HepG2 (cell line): ENCODE data around the gene CAPN10. TPM values are rescaled to one million over a fixed set of nuclear protein-coding genes. Genes with fewer than 3 reads are reported as not detected.

Source experiments
- ATF3 ChIP-seq: sonication (generic); formaldehyde crosslinking; IDR thresholded peaks from 2 replicates; pipeline ENCODE4 v1.4.0; 2020; ENCODE audit warnings: missing genetic modification reagents
- CBX1 ChIP-seq: IDR thresholded peaks from one replicate; pipeline ENCODE4 v1.6.1; 2016; ENCODE audit warnings: antibody characterized with exemption, low read depth
- CBX5 ChIP-seq: sonication (generic); formaldehyde crosslinking; IDR thresholded peaks from 2 replicates; pipeline ENCODE4 v1.4.0; 2020; ENCODE audit warnings: missing genetic modification reagents, borderline replicate concordance
- CERS6 ChIP-seq: sonication (generic); formaldehyde crosslinking; IDR thresholded peaks from 2 replicates; pipeline ENCODE4 v1.5.0; 2020; ENCODE audit warnings: missing genetic modification reagents
- CREBL2 ChIP-seq: sonication (generic); formaldehyde crosslinking; IDR thresholded peaks from 2 replicates; pipeline ENCODE4 v1.8.1; 2023; ENCODE audit warnings: missing genetic modification reagents, mild to moderate bottlenecking, borderline replicate concordance
- MXD1 ChIP-seq: sonication (generic); formaldehyde crosslinking; IDR thresholded peaks from 2 replicates; pipeline ENCODE4 v1.4.0; 2020; ENCODE audit warnings: mild to moderate bottlenecking, missing genetic modification reagents
- ONECUT2 ChIP-seq: sonication (generic); formaldehyde crosslinking; IDR thresholded peaks from 2 replicates; pipeline ENCODE4 v1.4.0; 2020; ENCODE audit warnings: missing genetic modification reagents
- POLR2G ChIP-seq: fragments of 200-400 bp; formaldehyde crosslinking; IDR thresholded peaks from 2 replicates; pipeline ENCODE4 v1.6.1; 2018; ENCODE audit warnings: mild to moderate bottlenecking, low read depth, low read length, moderate library complexity
- RBFOX2 ChIP-seq: fragments of 200-400 bp; formaldehyde crosslinking; IDR thresholded peaks from 2 replicates; pipeline ENCODE4 v1.6.1; 2017; ENCODE audit warnings: low read depth, mild to moderate bottlenecking, low read length
- RBM39 ChIP-seq: fragments of 200-400 bp; formaldehyde crosslinking; IDR thresholded peaks from one replicate; pipeline ENCODE4 v1.6.1; 2018; ENCODE audit warnings: antibody characterized with exemption, mild to moderate bottlenecking, low read depth, low read length; ENCODE audit not compliant: poor library complexity, severe bottlenecking
- RXRA ChIP-seq: sonication (generic); formaldehyde crosslinking; IDR thresholded peaks from 2 replicates; pipeline ENCODE4 v1.5.1; 2020; ENCODE audit warnings: missing genetic modification reagents
- STAG1 ChIP-seq: sonication (generic); formaldehyde crosslinking; IDR thresholded peaks from 2 replicates; pipeline ENCODE4 v1.4.0; 2020; ENCODE audit warnings: missing genetic modification reagents
- THAP11 ChIP-seq: IDR thresholded peaks from 2 replicates; pipeline ENCODE4 v1.6.1; 2016; ENCODE audit warnings: missing biosample characterization, missing genetic modification reagents
- TP53 ChIP-seq: sonication (generic); formaldehyde crosslinking; conservative IDR thresholded peaks from 2 replicates; pipeline ENCODE4 v1.4.0; 2020; ENCODE audit warnings: missing genetic modification reagents
- ZNF17 ChIP-seq: sonication (generic); formaldehyde crosslinking; IDR thresholded peaks from 2 replicates; pipeline ENCODE4 v1.5.0; 2020; ENCODE audit warnings: mild to moderate bottlenecking, missing genetic modification reagents
- ZNF235 ChIP-seq: sonication (generic); formaldehyde crosslinking; IDR thresholded peaks from 2 replicates; pipeline ENCODE4 v1.8.1; 2023; ENCODE audit warnings: mild to moderate bottlenecking, missing genetic modification reagents, borderline replicate concordance
- ZNF3 ChIP-seq: IDR thresholded peaks from 2 replicates; pipeline ENCODE4 v1.7.0; 2017; ENCODE audit warnings: inconsistent platforms
- ZNF337 ChIP-seq: sonication (generic); formaldehyde crosslinking; IDR thresholded peaks from 2 replicates; pipeline ENCODE4 v1.5.1; 2020; ENCODE audit warnings: missing genetic modification reagents, low read depth, mild to moderate bottlenecking, borderline replicate concordance
- ZNF432 ChIP-seq: sonication (generic); formaldehyde crosslinking; IDR thresholded peaks from 2 replicates; pipeline ENCODE4 v1.5.0; 2020; ENCODE audit warnings: missing genetic modification reagents, mild to moderate bottlenecking, borderline replicate concordance
- ZNF614 ChIP-seq: IDR thresholded peaks from 2 replicates; pipeline ENCODE4 v1.6.1; 2018; ENCODE audit warnings: missing biosample characterization, missing genetic modification reagents, inconsistent platforms, borderline replicate concordance
- ZSCAN12 ChIP-seq: sonication (generic); formaldehyde crosslinking; IDR thresholded peaks from 2 replicates; pipeline ENCODE4 v1.9.0; 2021; ENCODE audit warnings: mild to moderate bottlenecking, missing genetic modification reagents
- polyA plus RNA-seq, 8 experiments: library from polyadenylated mRNA; depleted of rRNA in 3 of 8; stranded (reverse) in 7 of 8; unstranded in 1 of 8; fragments of >200 nt; fragmentation: Illumina TruSeq in 4 of 8; extraction: Trizol in 4 of 8; gene quantifications; 2 replicates each; pipeline versions ENCODE4 v1.2.1 to v1.2.3, GENCODE V29; 2011 to 2016; ENCODE audit warnings: low read depth in 4 of 8, missing spikeins in 1 of 8, mixed read lengths in 1 of 8; ENCODE audit not compliant: insufficient read depth in 1 of 8
- total RNA-seq, 5 experiments: library from RNA; depleted of rRNA; stranded (reverse); fragments of >200 nt; fragmentation: Illumina TruSeq; extraction: Trizol; gene quantifications; 2 replicates each; pipeline ENCODE4 v1.2.3, GENCODE V29; 2016; ENCODE audit warnings: low read depth in 1 of 5
- TF ChIP-seq, protein P1 (sequence below): sonication (generic); formaldehyde crosslinking; IDR thresholded peaks from 2 replicates; pipeline ENCODE4 v1.5.0; 2020; ENCODE audit warnings: mild to moderate bottlenecking, missing genetic modification reagents
- TF ChIP-seq, protein P2 (sequence below), 2 experiments: sonication (generic) in 1 of 2; formaldehyde crosslinking in 1 of 2; IDR thresholded peaks; 2 replicates each; pipeline versions ENCODE4 v1.5.1 to v1.6.1; 2011 to 2020; ENCODE audit warnings: borderline replicate concordance in 1 of 2, low read depth in 1 of 2, low read length in 1 of 2, mild to moderate bottlenecking in 1 of 2, missing genetic modification reagents in 1 of 2, moderate library complexity in 1 of 2

The CAPN10 gene
- total and polyA plus RNA-seq, 2 of the 13 experiments (the other 11 are each of a cell fraction or from before 2014, with no cell fraction given), result 27.6 to 32.4 TPM

DNA sequence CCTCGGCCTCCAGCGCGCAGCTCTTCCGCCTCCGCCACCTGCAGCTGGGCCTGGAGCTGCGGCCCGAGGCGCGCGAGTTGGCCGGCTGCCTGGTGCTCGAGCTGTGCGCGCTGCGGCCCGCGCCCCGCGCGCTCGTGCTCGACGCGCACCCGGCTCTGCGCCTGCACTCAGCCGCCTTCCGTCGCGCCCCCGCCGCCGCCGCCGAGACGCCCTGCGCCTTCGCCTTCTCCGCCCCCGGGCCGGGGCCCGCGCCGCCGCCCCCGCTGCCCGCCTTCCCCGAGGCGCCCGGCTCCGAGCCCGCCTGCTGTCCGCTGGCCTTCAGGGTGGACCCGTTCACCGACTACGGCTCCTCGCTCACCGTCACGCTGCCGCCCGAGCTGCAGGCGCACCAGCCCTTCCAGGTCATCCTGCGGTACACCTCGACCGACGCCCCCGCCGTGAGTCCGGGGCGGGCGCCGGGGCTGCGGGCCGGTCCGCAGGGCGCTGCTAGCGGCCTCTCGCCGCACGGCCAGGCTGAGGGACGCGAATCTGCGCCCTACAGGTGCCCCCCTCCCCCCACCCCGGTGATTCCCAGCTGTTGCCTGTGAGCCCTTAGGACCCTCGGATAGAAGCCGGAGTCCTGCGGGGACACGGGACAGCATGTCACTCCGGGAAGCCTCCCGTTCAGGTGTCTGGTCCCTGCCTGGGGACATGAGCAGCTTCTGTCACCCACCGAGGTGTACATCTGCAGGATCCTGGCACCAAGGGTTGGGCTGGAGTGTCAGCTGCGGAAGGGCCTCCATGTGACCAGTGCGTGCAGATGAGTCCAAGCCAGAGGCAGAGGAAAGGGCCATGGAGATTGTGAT is 17.6 kb upstream of the CAPN10 start (continued):
- TF ChIP-seq ONECUT2 (CRISPR knock-in tag), result no peak
- no peak for TF ChIP-seq ZNF3
- no peak for TF ChIP-seq POLR2G
- TF ChIP-seq ZNF432 (CRISPR knock-in tag), result no peak
- no peak for TF ChIP-seq ZNF337
- TF ChIP-seq, protein P1, sequence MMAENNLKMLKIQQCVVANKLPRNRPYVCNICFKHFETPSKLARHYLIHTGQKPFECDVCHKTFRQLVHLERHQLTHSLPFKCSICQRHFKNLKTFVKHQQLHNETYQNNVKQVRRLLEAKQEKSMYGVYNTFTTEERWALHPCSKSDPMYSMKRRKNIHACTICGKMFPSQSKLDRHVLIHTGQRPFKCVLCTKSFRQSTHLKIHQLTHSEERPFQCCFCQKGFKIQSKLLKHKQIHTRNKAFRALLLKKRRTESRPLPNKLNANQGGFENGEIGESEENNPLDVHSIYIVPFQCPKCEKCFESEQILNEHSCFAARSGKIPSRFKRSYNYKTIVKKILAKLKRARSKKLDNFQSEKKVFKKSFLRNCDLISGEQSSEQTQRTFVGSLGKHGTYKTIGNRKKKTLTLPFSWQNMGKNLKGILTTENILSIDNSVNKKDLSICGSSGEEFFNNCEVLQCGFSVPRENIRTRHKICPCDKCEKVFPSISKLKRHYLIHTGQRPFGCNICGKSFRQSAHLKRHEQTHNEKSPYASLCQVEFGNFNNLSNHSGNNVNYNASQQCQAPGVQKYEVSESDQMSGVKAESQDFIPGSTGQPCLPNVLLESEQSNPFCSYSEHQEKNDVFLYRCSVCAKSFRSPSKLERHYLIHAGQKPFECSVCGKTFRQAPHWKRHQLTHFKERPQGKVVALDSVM (CRISPR knock-in tag), result no peak
- TF ChIP-seq CBX1, result no peak
- TF ChIP-seq, protein P2, sequence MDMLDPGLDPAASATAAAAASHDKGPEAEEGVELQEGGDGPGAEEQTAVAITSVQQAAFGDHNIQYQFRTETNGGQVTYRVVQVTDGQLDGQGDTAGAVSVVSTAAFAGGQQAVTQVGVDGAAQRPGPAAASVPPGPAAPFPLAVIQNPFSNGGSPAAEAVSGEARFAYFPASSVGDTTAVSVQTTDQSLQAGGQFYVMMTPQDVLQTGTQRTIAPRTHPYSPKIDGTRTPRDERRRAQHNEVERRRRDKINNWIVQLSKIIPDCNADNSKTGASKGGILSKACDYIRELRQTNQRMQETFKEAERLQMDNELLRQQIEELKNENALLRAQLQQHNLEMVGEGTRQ (IDR thresholded peaks at IDR 0.05; ENCODE audit: low read depth, low read length), result no peak
- TF ChIP-seq, protein P2 (CRISPR knock-in tag; IDR thresholded peaks at IDR 0.05; ENCODE audit: borderline replicate concordance), result no peak
- no peak; the same call in 1 of the 2 replicates for TF ChIP-seq RXRA (CRISPR knock-in tag)
- TF ChIP-seq ZNF235 (CRISPR knock-in tag), result peak; percentile 65; the same call in 1 of the 2 replicates
- no peak for TF ChIP-seq RBM39
- TF ChIP-seq MXD1 (CRISPR knock-in tag), result 0 out of 2 replicates have a peak, but pooled peaks have one; percentile 29
- TF ChIP-seq TP53 (CRISPR knock-in tag), result no peak
- no peak; the same call in 1 of the 2 replicates for TF ChIP-seq ZNF614 (CRISPR knock-in tag)
- TF ChIP-seq ATF3 (CRISPR knock-in tag), result no peak
- no peak for TF ChIP-seq STAG1 (CRISPR knock-in tag)
- TF ChIP-seq RBFOX2, result peak; percentile 68
- TF ChIP-seq CBX5, result no peak
- no peak for TF ChIP-seq ZSCAN12 (CRISPR knock-in tag)
- TF ChIP-seq CREBL2 (CRISPR knock-in tag), result peak; percentile 64; the same call in 1 of the 2 replicates
- no peak for TF ChIP-seq ZNF17
- no peak for TF ChIP-seq CERS6
- peak; percentile 56; the same call in 1 of the 2 replicates for TF ChIP-seq THAP11 (CRISPR knock-in tag)
